H1 (cell line): Measurements from ENCODE around the gene ITPR1.

Source experiments
- CHD1 ChIP-seq: IDR thresholded peaks from 2 replicates; pipeline ENCODE4 v1.6.1; 2012; ENCODE audit warnings: low read depth, low read length, improper control_type of control experiment
- CTCF ChIP-seq, 3 experiments: IDR thresholded peaks; 1 replicate in 2 of 3; 2 replicates in 1 of 3; pipeline versions ENCODE4 v1.5.1 to v1.6.1; 2011; ENCODE audit warnings: low read length in 3 of 3, mild to moderate bottlenecking in 3 of 3, inconsistent platforms in 2 of 3, low read depth in 1 of 3, moderate library complexity in 1 of 3; ENCODE audit not compliant: insufficient read depth in 1 of 3; ENCODE audit errors: control extremely low read depth in 1 of 3
- EP300 ChIP-seq, 2 experiments: IDR thresholded peaks; 1 replicate in 1 of 2; 2 replicates in 1 of 2; pipeline ENCODE4 v1.6.1; 2011 to 2012; ENCODE audit warnings: low read depth in 2 of 2, low read length in 2 of 2, mild to moderate bottlenecking in 2 of 2, borderline replicate concordance in 1 of 2, inconsistent platforms in 1 of 2, moderate library complexity in 1 of 2
- HDAC2 ChIP-seq, 2 experiments: fragments of 300-600 bp in 1 of 2; sonication (generic) in 1 of 2; IDR thresholded peaks; 2 replicates each; pipeline ENCODE4 v1.6.1; 2011 to 2012; ENCODE audit warnings: low read depth in 2 of 2, low read length in 2 of 2, mild to moderate bottlenecking in 2 of 2, moderate library complexity in 2 of 2, borderline replicate concordance in 1 of 2, inconsistent platforms in 1 of 2
- MAFK ChIP-seq: IDR thresholded peaks from 2 replicates; pipeline ENCODE4 v1.6.1; 2012; ENCODE audit warnings: low read depth, mild to moderate bottlenecking, improper control_type of control experiment, low read length
- POLR2A ChIP-seq, 2 experiments: IDR thresholded peaks; 1 replicate in 1 of 2; 2 replicates in 1 of 2; pipeline ENCODE4 v1.6.1; 2011; ENCODE audit warnings: low read depth in 2 of 2, low read length in 2 of 2, mild to moderate bottlenecking in 2 of 2; ENCODE audit errors: control extremely low read depth in 1 of 2
- TAF1 ChIP-seq: IDR thresholded peaks from 2 replicates; pipeline ENCODE4 v1.6.1; 2011; ENCODE audit warnings: mild to moderate bottlenecking, low read depth, low read length
- TCF12 ChIP-seq: IDR thresholded peaks from 2 replicates; pipeline ENCODE4 v1.6.1; 2011; ENCODE audit warnings: low read depth, mild to moderate bottlenecking, low read length
- USF2 ChIP-seq: IDR thresholded peaks from 2 replicates; pipeline ENCODE4 v1.6.1; 2011; ENCODE audit warnings: low read length, improper control_type of control experiment

- TF ChIP-seq TCF12 (no peak), CTCF (IDR thresholded peaks at IDR 0.05; ENCODE audit: control extremely low read depth in 1 of 3, insufficient read depth in 1 of 3, low read depth in 1 of 3, low read length in 3 of 3) (no peak), CHD1 (no peak), EP300 (IDR thresholded peaks at IDR 0.05; ENCODE audit: borderline replicate concordance in 1 of 2, low read depth in 2 of 2, low read length in 2 of 2) (no peak), MAFK (no peak), HDAC2 (IDR thresholded peaks at IDR 0.05; ENCODE audit: borderline replicate concordance in 1 of 2, low read depth in 2 of 2, low read length in 2 of 2) (no peak), TAF1 (no peak), POLR2A (IDR thresholded peaks at IDR 0.05; ENCODE audit: control extremely low read depth in 1 of 2, low read depth in 2 of 2, low read length in 2 of 2) (no peak), USF2 (no peak)
Observed at GRCh38 chr3:4740397-4741105, 247.4 kb downstream of the ITPR1 start.
